Measurements from ENCODE around the gene SHANK1.

The SHANK1 gene

DNA sequence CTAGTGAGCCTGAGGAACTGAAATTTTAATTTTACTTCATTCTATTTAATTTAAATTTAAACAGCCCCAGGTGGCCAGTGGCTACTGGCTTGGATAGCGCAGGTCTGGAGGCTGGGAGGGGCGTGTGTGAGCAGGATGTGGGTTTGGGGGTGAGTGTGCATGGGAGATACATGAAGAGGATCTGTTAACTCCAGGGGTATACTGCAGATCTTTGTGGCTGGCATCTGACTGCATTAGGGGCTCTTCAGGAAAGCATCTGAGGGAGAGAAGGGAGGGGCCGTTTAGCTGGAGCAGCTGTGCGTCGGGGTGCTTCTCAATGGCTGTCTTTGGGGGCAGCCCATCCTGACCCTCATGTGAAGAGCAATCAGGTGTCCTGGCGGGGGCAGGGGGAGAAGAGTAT, 6.8 kb downstream of the SHANK1 start:
- POLR2A ChIA-PET (ENCODE audit: low non-redundant PET) = no interaction called here
- no peak overlapping the region for H3K27ac ChIP-seq
- DNase-seq (ENCODE audit: low spot score) = no peak
- TF ChIP-seq, protein P1, sequence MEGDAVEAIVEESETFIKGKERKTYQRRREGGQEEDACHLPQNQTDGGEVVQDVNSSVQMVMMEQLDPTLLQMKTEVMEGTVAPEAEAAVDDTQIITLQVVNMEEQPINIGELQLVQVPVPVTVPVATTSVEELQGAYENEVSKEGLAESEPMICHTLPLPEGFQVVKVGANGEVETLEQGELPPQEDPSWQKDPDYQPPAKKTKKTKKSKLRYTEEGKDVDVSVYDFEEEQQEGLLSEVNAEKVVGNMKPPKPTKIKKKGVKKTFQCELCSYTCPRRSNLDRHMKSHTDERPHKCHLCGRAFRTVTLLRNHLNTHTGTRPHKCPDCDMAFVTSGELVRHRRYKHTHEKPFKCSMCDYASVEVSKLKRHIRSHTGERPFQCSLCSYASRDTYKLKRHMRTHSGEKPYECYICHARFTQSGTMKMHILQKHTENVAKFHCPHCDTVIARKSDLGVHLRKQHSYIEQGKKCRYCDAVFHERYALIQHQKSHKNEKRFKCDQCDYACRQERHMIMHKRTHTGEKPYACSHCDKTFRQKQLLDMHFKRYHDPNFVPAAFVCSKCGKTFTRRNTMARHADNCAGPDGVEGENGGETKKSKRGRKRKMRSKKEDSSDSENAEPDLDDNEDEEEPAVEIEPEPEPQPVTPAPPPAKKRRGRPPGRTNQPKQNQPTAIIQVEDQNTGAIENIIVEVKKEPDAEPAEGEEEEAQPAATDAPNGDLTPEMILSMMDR (conservative IDR thresholded peaks at IDR 0.05; ENCODE audit: low read depth) = no peak
- CTCF ChIA-PET = no interaction called here

DNA sequence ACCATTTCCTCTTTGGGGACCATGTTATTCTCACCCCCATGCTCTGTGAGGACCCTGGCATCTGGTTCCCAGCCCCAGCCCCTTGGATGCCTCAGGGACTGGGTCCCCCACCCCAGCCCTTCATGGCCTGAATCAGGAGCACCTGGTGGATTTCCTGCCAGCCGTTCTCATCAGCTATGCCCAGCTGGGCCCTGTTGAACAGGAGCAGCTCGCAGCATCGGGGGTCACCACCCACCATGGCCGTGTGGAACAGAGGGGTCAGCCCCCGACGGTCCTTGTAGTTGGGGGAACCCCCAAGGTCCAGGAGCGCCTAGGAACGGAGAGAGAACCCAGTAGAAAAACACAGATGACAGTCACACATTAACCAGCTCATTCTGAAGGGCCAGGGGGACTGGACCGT, 7.8 kb downstream of the SHANK1 start:
- H3K27ac ChIP-seq = no peak overlapping the region
- DNase-seq (ENCODE audit: low spot score) = no peak
- CTCF ChIA-PET = no interaction called here
- POLR2A ChIA-PET (ENCODE audit: low non-redundant PET) = no interaction called here
- TF ChIP-seq, protein P1 (conservative IDR thresholded peaks at IDR 0.05; ENCODE audit: low read depth) = no peak

DNA sequence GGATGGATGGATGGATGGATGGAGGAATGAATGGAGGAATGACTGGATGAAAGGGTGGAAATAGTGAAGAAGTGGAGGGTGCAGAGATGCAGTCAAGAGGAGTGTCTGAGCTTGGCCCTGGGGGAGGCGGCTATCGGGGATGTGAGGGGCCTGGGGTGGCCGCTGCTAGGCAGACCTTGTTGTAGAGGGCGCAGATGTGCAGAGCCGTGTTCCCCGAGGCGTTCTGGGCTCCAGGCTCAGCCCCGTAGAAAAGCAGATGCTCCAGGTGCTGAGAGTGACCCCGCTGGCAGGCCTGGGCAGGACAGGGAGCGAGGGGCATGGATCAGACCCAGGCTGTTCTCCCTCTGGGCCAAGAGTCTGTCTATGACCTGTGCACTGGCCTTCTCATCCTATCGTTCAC, 8.4 kb downstream of the SHANK1 start:
- no peak overlapping the region for H3K27ac ChIP-seq
- ChIA-PET CTCF (interaction anchor here (0.6 kb wide), 1 partner anchor 97 kb away, joined by 3 read pairs; no protein-coding TSS in a partner anchor), POLR2A (ENCODE audit: low non-redundant PET) (no interaction called here)
- TF ChIP-seq, protein P1 (conservative IDR thresholded peaks at IDR 0.05; ENCODE audit: low read depth) = no peak
- no peak for DNase-seq (ENCODE audit: low spot score)

DNA sequence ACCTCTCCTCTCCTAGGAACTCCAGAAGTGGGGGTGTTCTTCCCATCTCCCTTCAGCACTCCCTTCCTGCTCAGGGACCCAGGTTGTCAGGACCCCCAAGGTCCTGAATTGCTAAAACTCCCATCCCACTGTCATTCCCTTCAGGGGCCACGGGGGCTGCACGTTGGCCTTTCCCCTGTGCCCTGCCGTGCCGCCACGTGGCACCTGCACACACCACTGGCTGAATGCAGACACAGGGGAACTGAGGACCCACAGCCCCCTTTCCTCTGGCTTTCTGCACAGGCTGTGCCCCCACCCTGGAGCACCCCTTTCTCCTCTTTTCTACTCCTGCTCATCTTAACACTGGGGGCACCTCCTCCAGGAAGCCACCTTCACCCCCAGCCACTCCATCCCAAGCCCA, 9.0 kb downstream of the SHANK1 start:
- no peak overlapping the region for H3K27ac ChIP-seq
- ChIA-PET CTCF (interaction anchor here (1.2 kb wide), 1 partner anchor 13 kb away, joined by 4 read pairs; no protein-coding TSS in a partner anchor), POLR2A (ENCODE audit: low non-redundant PET) (no interaction called here)
- DNase-seq (ENCODE audit: low spot score) = no peak
- TF ChIP-seq, protein P1 (conservative IDR thresholded peaks at IDR 0.05; ENCODE audit: low read depth) = no peak

DNA sequence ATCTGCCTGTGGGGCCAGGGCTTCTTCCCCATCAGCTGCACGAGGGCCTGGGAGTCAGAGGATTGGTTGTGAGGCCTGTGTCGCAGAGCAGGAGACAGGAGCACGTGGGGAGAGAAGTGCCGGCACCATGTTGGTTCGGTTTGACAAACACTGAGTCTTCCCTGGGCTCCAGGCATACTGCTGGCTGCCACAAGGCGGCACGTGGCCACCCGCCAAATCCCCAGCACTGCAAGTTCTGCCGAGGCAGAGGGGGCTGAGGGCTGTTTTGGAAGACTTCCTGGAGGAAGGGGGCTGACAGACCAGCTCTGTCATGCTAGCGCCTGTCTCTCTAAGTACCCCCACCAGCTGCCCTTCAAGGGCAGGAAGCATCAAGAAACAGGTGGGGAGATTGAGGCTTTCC, 9.5 kb downstream of the SHANK1 start:
- no peak overlapping the region for H3K27ac ChIP-seq
- DNase-seq (ENCODE audit: low spot score) = no peak
- ChIA-PET CTCF (interaction anchor here (0.7 to 1.2 kb wide), 3 partner anchors 12 to 307 kb away, joined by 3 to 4 read pairs (median 3); no protein-coding TSS in a partner anchor), POLR2A (ENCODE audit: low non-redundant PET) (no interaction called here)
- TF ChIP-seq, protein P1 (conservative IDR thresholded peaks at IDR 0.05; ENCODE audit: low read depth) = no peak

DNA sequence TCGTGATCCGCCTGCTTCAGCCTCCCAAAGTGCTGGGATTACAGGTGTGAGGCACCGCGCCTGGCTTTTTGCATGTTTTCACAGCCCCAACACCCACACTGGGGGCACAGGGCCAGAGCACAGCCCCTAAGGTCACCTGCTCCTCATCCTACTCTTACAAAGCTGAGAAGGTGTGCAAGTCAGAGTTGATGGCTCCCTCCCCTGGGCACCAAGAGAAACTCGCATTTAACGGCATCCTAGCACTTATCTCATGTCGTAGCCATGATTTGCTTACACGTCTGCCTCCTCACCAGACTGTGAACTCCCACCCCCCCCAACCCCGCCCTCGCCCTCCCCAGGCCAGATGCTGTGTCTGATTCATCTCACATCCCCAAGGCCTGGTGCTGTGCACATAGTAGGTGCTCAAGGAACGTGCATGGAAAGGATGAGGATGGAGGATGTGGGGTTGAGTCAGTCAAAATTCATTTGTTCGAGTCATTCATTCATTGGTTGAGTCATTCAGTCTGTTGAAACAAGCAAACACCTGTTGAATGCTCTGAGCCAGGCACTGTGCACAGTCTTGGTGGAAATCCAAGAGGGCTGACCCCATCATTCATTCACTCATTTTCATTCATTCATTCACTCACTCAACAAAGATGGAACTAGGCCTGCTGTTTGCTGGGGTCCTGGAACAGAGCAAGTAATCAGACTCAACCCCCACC, 11.3 kb downstream of the SHANK1 start:
- TF ChIP-seq, protein P1 (conservative IDR thresholded peaks at IDR 0.05; ENCODE audit: low read depth) = no peak
- POLR2A ChIA-PET (ENCODE audit: low non-redundant PET) = no interaction called here
- no peak for DNase-seq (ENCODE audit: low spot score)
- H3K27ac ChIP-seq = no peak overlapping the region
- CTCF ChIA-PET = no interaction called here

Measured in RWPE1 (cell line).